Neural cell (in vitro differentiated cells): ENCODE results near the gene SLF1. TPM values are rescaled to one million over a fixed set of nuclear protein-coding genes. Genes with fewer than 3 reads are reported as not detected.

Experiments used
- H2AFZ ChIP-seq: fragments of 200-600, 300-800 bp; sonication (generic), shearing (Covaris generic); 2 replicates; pipeline ENCODE4 v1.6.0; 2014; ENCODE audit warnings: low read depth, mild to moderate bottlenecking, antibody characterized with exemption, low read length, moderate library complexity
- H3F3A ChIP-seq: fragments of 200-600 bp; shearing (Covaris generic); 2 replicates; pipeline ENCODE4 v1.6.1; 2016; ENCODE audit warnings: mild to moderate bottlenecking, moderate library complexity, mixed read lengths, antibody characterized with exemption, low read length; ENCODE audit not compliant: insufficient read depth, poor library complexity, severe bottlenecking
- H3K27ac ChIP-seq: fragments of 200-600, 300-800 bp; sonication (generic), shearing (Covaris generic); 2 replicates; pipeline ENCODE4 v1.5.1; 2014; ENCODE audit warnings: mild to moderate bottlenecking, low read length, moderate library complexity
- H3K27me3 ChIP-seq: fragments of 300-800, 200-600 bp; sonication (generic), shearing (Covaris generic); 2 replicates; pipeline ENCODE4 v1.6.0; 2014; ENCODE audit warnings: mild to moderate bottlenecking, low read depth, low read length, moderate library complexity; ENCODE audit not compliant: insufficient read depth
- H3K36me3 ChIP-seq: fragments of 300-800, 200-600 bp; sonication (generic), shearing (Covaris generic); 2 replicates; pipeline ENCODE4 v1.5.1; 2014; ENCODE audit warnings: mild to moderate bottlenecking, antibody characterized with exemption, low read length, moderate library complexity; ENCODE audit not compliant: insufficient read depth
- H3K4me2 ChIP-seq: fragments of 300-800, 200-600 bp; sonication (generic), shearing (Covaris generic); 2 replicates; pipeline ENCODE4 v1.6.0; 2014; ENCODE audit warnings: mild to moderate bottlenecking, low read length
- H3K4me3 ChIP-seq: fragments of 300-800, 200-600 bp; sonication (generic), shearing (Covaris generic); 2 replicates; pipeline ENCODE4 v1.5.1; 2014; ENCODE audit warnings: mild to moderate bottlenecking, low read length, moderate library complexity
- H3K79me2 ChIP-seq: fragments of 200-600 bp; shearing (Covaris generic); replicated peaks from 2 replicates; pipeline ENCODE4 v1.6.0; 2014; ENCODE audit warnings: mild to moderate bottlenecking, low read length, moderate library complexity; ENCODE audit not compliant: insufficient read depth
- H3K9ac ChIP-seq: fragments of 300-800, 200-600 bp; sonication (generic), shearing (Covaris generic); 2 replicates; pipeline ENCODE4 v1.6.1; 2016; ENCODE audit warnings: mild to moderate bottlenecking, low read length, mixed read lengths
- H3K9me2 ChIP-seq: fragments of 200-600 bp; shearing (Covaris generic); 2 replicates; pipeline ENCODE4 v1.6.1; 2016; ENCODE audit warnings: mild to moderate bottlenecking, low read length, mixed read lengths; ENCODE audit not compliant: insufficient read depth
- H3K9me3 ChIP-seq: fragments of 200-600, 300-800 bp; sonication (generic), shearing (Covaris generic); 2 replicates; pipeline ENCODE4 v1.6.1; 2016; ENCODE audit warnings: mild to moderate bottlenecking, mixed run types, low read length, moderate library complexity, mixed read lengths
- H4K20me1 ChIP-seq: fragments of 200-600 bp; shearing (Covaris generic); 2 replicates; pipeline ENCODE4 v1.6.1; 2016; ENCODE audit warnings: mild to moderate bottlenecking, mixed run types; ENCODE audit not compliant: insufficient read depth
- CTCF ChIP-seq: fragments of 450-650 bp; IDR thresholded peaks from 2 replicates; pipeline ENCODE4 v1.5.1; 2014; ENCODE audit warnings: antibody characterized with exemption, mild to moderate bottlenecking, moderate library complexity; ENCODE audit not compliant: poor library complexity, severe bottlenecking
- EP300 ChIP-seq: fragments of 450-650 bp; conservative IDR thresholded peaks from 2 replicates; pipeline ENCODE4 v1.6.1; 2014; ENCODE audit warnings: antibody characterized with exemption, mild to moderate bottlenecking, moderate library complexity; ENCODE audit not compliant: poor library complexity, severe bottlenecking
- EZH2 ChIP-seq: fragments of 200-600, 300-800 bp; shearing (Covaris generic), sonication (generic); IDR thresholded peaks from 2 replicates; pipeline ENCODE4 v1.6.1; 2014; ENCODE audit warnings: antibody characterized with exemption, low read length, borderline replicate concordance, mild to moderate bottlenecking; ENCODE audit not compliant: insufficient read depth, poor library complexity, severe bottlenecking
- MXI1 ChIP-seq: fragments of 450-650 bp; conservative IDR thresholded peaks from 2 replicates; pipeline ENCODE4 v1.6.1; 2014; ENCODE audit warnings: antibody characterized with exemption, mild to moderate bottlenecking; ENCODE audit not compliant: poor library complexity, severe bottlenecking
- POLR2AphosphoS5 ChIP-seq: IDR thresholded peaks from 2 replicates; pipeline ENCODE4 v1.6.1; 2012
- RAD21 ChIP-seq: fragments of 450-650 bp; conservative IDR thresholded peaks from 2 replicates; pipeline ENCODE4 v1.6.1; 2014; ENCODE audit warnings: antibody characterized with exemption, mild to moderate bottlenecking, moderate library complexity
- REST ChIP-seq: IDR thresholded peaks from 2 replicates; pipeline ENCODE4 v1.6.1; 2012; ENCODE audit warnings: borderline replicate concordance
- SMC3 ChIP-seq: fragments of 450-650 bp; conservative IDR thresholded peaks from 2 replicates; pipeline ENCODE4 v1.6.1; 2014; ENCODE audit warnings: antibody characterized with exemption, mild to moderate bottlenecking, moderate library complexity; ENCODE audit not compliant: poor library complexity
- TAF1 ChIP-seq: IDR thresholded peaks from 2 replicates; pipeline ENCODE4 v1.6.1; 2012; ENCODE audit warnings: low read depth
- polyA plus RNA-seq: library from polyadenylated mRNA; depleted of rRNA; stranded (reverse); fragments of >200 nt; gene quantifications from 2 replicates; pipeline ENCODE4 v1.2.3, GENCODE V29; 2014

SLF1 gene
- polyA plus RNA-seq, 1 donor from 2014 or later, result 19.7 TPM

- Histone ChIP-seq H3K27me3 (no peaks in the 10 kb centered on the region), H3K4me3 (no peak overlapping the region), H3K4me2 (no peak overlapping the region), H3K9me3 (no peaks in the 10 kb centered on the region), H3K36me3 (no peaks in the 10 kb centered on the region), H2AFZ (no peak overlapping the region), H3F3A (no peaks in the 10 kb centered on the region), H3K27ac (no peak overlapping the region), H3K9me2 (no peaks in the 10 kb centered on the region), H4K20me1 (no peaks in the 10 kb centered on the region), H3K9ac (no peak overlapping the region), H3K79me2 (no peaks in the 10 kb centered on the region)
- TF ChIP-seq RAD21 (no peak), REST (no peak), SMC3 (no peak), EP300 (no peak), CTCF (no peak), EZH2 (no peak), POLR2AphosphoS5 (no peak), MXI1 (no peak), TAF1 (no peak)
Observed at GRCh38 chr5:94744906-94745305, 126.4 kb downstream of the SLF1 start.

DNA sequence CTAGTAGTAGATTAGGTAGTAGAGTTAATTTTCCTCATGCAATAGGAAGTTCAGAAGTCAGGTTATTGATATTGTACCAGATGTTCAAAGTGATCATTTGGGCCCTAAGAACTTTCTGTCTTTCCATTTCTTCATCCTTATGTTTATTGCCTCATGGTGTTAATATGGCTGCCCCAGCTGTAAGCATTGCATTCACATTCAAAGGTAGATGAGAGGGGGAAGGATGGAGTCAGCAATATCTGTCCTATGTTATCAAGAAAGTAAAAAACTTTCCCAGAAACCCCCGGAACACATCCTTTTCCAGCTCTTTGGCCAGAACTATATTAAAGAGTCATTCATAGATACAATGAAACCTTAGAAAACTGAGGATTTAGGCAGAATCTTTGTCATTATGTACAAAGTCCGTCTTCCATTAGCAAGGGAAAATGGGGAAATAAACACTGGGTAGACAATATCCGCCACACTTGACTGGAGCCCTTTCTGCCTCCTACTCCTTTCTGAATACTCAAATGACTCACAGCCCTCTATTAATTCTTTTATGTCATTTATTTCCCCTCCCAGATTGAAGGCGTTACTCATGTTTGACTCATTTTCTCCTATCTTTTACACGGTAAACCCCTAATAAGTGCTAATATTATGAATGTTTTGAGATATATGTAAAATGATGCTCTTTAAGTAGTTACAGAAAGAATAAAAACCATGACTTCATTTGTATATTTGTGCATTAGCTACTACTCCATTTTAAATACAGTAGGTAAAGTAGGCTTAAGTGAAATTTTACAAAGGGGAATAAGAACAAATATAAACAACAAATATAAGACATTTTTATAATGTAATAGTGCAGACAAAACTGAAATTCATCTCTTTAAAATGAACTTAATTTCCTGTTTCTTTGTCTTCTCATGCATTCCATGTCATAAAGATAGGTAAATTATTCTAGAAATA, 127.6 kb downstream of the SLF1 start:
- no peaks in the 10 kb centered on the region for H3K9me3 ChIP-seq

More for the DNA sequence above, 127.6 kb downstream of the SLF1 start:
- no peaks in the 10 kb centered on the region for H3K9me2 ChIP-seq
- H3K27me3 ChIP-seq, result no peaks in the 10 kb centered on the region
- no peak overlapping the region for H3K4me3 ChIP-seq
- no peak overlapping the region for H2AFZ ChIP-seq
- no peak overlapping the region for H3K9ac ChIP-seq
- no peaks in the 10 kb centered on the region for H3F3A ChIP-seq
- H3K4me2 ChIP-seq, result no peak overlapping the region
- H4K20me1 ChIP-seq, result no peaks in the 10 kb centered on the region
- H3K36me3 ChIP-seq, result no peaks in the 10 kb centered on the region
- no peaks in the 10 kb centered on the region for H3K79me2 ChIP-seq
- no peak for TF ChIP-seq REST
- TF ChIP-seq TAF1, result no peak
- TF ChIP-seq EP300, result no peak
- TF ChIP-seq RAD21, result no peak
- no peak for TF ChIP-seq MXI1
- no peak for TF ChIP-seq SMC3
- no peak for TF ChIP-seq EZH2
- TF ChIP-seq POLR2AphosphoS5, result no peak
- no peak for TF ChIP-seq CTCF
- no peak overlapping the region for H3K27ac ChIP-seq
